ENCODE data around the gene ATP5F1B.

Gene ATP5F1B

DNA sequence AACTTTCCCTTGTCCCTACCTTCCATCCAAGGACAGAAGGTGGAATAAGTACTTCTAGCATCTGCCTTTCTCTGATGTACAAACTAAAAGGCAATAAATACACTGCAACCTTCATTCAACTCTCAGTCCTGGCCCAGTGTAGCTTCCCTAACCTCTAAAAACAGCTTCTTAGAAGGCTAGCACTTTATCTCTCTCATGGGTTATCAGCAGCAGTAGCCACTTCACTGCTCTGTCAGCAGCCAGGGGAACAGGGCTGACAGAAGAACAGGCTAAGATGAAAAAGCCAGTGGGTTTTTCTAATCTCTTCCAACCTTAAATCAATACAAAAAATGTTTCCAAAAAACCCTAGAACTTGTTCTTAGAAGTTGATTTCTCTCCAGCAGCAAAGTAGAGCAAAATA is 28.9 kb downstream of the ATP5F1B start:
- no peak for DNase-seq (ENCODE audit: low read depth)

DNA sequence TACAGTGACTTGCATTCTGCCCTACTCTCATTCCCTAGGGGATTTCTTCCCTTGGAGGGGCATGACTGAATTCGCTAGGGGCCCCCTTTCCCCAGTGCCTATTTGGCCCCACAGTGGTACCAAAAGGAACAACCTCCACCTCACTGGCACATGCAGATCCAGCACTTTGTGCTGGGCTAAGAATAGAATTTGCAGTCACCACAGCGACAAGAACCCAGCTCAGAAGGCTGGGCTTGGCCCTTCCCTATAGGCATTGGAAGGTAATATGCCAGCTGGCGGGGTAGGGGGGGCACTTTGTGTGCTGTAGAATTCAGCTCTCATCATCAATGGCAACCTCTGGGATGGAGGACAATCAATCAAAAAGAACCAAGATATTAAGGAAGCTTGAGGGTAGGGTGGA is 29.5 kb downstream of the ATP5F1B start:
- no peak for DNase-seq (ENCODE audit: low read depth)

GRCh38 chr12:56614627-56615026 is 31.2 kb downstream of the ATP5F1B start:
- no peak for DNase-seq (ENCODE audit: low read depth)

DNA sequence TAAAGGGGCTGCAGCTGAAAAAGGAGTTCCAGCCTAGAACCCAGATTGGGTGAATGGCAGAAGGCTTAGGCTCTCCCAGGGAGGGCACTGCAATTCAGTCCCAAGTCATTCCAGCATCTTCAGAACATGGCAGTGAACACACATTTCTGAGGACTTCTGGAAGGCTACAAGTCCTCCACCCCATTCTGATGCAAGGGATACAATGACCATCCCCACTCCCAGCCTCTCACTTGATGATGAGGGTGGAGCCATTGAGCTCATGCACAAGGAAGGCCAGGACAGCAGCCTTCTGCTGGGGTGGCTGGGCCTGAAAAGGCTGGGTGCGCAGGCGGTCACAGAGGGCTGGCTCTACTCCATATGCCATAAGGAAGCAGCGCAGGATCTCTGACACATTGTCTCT is 41.4 kb downstream of the ATP5F1B start:
- DNase-seq (ENCODE audit: low read depth) = no peak

DNA sequence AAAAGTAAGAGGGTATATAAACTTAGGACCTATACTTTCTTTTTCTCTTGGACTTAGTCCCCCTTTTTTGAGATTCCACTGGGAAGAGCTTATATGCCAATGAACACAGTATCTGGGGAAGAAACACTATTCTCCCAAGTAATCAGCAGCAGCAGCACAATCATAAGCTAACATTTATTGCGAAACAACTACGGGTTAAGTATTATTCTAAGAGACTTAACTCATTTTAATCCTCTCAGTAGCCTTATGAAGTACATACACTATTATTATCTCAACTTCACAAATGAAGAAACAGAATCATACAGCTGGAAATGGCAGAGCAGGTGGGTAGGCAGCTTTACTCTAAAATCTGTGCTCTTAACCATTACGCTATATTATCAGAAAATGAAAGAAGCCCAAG is 43.5 kb downstream of the ATP5F1B start:
- DNase-seq (ENCODE audit: low read depth) = no peak

DNA sequence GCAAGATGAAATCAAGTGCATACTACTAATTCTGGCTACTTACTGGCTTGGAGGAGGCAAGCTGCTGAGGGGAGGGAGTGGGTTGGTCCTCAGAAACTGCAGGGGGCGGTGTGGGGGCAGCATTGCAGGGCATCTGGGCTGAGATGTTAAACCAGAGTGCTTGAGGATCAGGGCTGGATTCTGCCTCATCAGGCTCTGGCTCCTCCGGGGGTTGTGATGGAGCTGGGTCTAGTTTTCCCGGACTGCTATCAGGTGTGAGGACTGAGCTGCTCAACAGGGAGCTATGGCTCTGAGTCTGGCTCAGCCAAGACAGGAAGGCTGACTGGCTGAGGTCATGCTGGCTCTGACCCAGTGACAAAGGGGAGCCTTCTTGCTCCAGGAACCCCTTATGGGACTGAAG is 44.3 kb downstream of the ATP5F1B start:
- no peak for DNase-seq (ENCODE audit: low read depth)

- DNase-seq (ENCODE audit: low read depth) = no peak
Observed at GRCh38 chr12:56600753-56601152, 45.0 kb downstream of the ATP5F1B start.

GRCh38 chr12:56599797-56600196 is 46.0 kb downstream of the ATP5F1B start:
- no peak for DNase-seq (ENCODE audit: low read depth)

DNA sequence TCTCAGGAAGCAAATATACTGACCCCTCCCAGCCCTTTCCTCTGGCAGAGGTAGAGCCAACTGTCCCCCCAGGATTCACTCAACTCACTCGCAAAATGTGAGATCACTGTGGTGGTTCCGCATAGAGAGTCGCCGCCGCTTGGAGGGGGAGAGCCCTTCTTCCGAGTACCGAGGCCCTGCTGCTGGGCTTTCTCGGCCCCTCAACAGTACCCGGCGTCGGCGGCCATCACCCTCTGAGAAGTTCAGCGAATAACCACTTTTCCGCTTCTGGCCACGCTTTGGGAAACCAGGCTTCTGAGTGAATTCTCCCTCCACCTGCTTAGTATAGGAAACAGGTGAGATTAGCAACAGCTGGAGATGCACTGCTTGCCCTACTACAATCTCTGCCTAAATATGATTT is 46.7 kb downstream of the ATP5F1B start:
- DNase-seq (ENCODE audit: low read depth) = no peak

- no peak for DNase-seq (ENCODE audit: low read depth)
Observed at GRCh38 chr12:56596815-56597214, 49.0 kb downstream of the ATP5F1B start.

GRCh38 chr12:56593909-56594621 is 51.7 kb downstream of the ATP5F1B start:
- DNase-seq (ENCODE audit: low read depth) = peak; percentile 35

GRCh38 chr12:56591961-56592360 is 53.8 kb downstream of the ATP5F1B start:
- DNase-seq (ENCODE audit: low read depth) = no peak

DNA sequence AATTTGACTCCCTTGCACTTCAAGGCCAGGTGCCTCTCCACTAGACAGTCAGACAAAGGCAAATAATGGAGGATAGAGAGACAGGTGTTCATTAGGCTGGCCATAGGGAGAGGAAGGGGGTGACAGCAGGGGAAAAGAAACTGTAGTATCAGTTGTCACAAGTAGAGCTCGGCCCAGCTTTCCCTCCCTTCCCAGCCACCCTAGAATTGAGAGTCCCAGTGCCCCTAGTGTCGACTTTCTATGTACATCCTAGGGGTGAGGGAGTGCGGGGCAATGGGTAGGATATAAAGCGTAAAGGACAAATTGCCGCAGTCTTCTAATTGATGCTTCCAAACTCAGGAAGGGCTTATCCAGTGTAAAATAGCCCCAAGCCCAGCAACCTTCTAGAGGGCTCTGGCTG is 54.7 kb downstream of the ATP5F1B start:
- no peak for DNase-seq (ENCODE audit: low read depth)

GRCh38 chr12:56590237-56590830 is 55.5 kb downstream of the ATP5F1B start:
- DNase-seq (ENCODE audit: low read depth) = no peak

DNA sequence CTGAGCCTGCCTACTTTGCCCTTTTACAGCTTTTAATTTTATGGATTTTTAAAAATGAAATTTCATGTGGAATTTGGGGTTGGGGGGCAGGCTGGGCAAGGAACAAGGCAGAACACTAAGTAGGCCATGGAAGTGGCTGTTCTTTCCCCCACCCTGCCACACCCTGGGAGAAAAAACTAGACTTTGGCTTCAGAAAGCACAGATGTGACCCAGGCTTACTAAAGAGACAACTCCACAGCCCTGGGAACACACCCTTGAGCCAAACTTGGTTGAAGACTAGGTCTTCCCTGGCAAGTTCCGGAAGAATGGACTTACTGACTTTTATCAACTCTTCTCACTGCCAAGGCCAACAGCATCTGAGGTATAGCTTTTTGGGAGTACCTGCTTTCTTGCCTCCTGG is 56.0 kb downstream of the ATP5F1B start:
- no peak for DNase-seq (ENCODE audit: low read depth)

Data from stimulated activated CD8-positive, alpha-beta memory T cell treated with anti-CD3 and anti-CD28 coated beads, Interleukin-12 subunit alpha, Interleukin-12 subunit beta, amount 100 ng/mL, for 1 hour (primary cell).